ENCODE results near the gene RAB36. TPM values are rescaled to one million over a fixed set of nuclear protein-coding genes. Genes with fewer than 3 reads are reported as not detected.
A peak's percentile ranks its signal among the peaks of the same experiment; 100 is the strongest.

Gene RAB36
- total RNA-seq, 1 experiment from 2014 or later: 4.1 TPM

GRCh38 chr22:23127788-23128187, 17.5 kb upstream of the RAB36 start:
- Histone ChIP-seq H3K27ac (ENCODE audit: low read length) (no peak overlapping the region), H3K27me3 (ENCODE audit: control insufficient read depth, insufficient read depth, low read length) (no peaks in the 10 kb centered on the region), H3K9me3 (ENCODE audit: control insufficient read depth, insufficient read depth, low read depth, low read length) (no peaks in the 10 kb centered on the region), H3K4me1 (ENCODE audit: control insufficient read depth, insufficient read depth, low read length) (no peaks in the 10 kb centered on the region), H3K36me3 (ENCODE audit: control insufficient read depth, insufficient read depth, low read length) (no peaks in the 10 kb centered on the region), H3K4me3 (ENCODE audit: low read depth in 2 of 2, low read length in 2 of 2) (no peak overlapping the region)
- no peak for TF ChIP-seq TCF7L2 (IDR thresholded peaks at IDR 0.05; ENCODE audit: low read depth, low read length)
- no peak for TF ChIP-seq SIN3A (IDR thresholded peaks at IDR 0.05; ENCODE audit: borderline replicate concordance, insufficient read depth, low read depth, low read length)
- TF ChIP-seq POLR2AphosphoS5 (IDR thresholded peaks at IDR 0.05; ENCODE audit: low read depth, low read length): no peak
- no peak for TF ChIP-seq REST (IDR thresholded peaks at IDR 0.05; ENCODE audit: insufficient read depth in 1 of 2, low read depth in 2 of 2, low read length in 1 of 2)
- TF ChIP-seq CTCF (IDR thresholded peaks at IDR 0.05): no peak
- CTCF ChIA-PET: interaction anchor here (0.6 to 2.4 kb wide), 2 partner anchors 168 to 203 kb away, joined by 3 to 14 read pairs; no protein-coding TSS in a partner anchor
- DNase-seq (ENCODE audit: low read depth, low spot score) (no peak), ATAC-seq (no peak)
- intact Hi-C loops (cut with micrococcal nuclease; ENCODE audit: unreplicated experiment): loop anchor here (1.0 kb wide), 1 partner anchor 168 kb away; no protein-coding TSS in a partner anchor
- in situ Hi-C loops (cut with HindIII; ENCODE audit: low pct_unique_long_range_greater_than_20kb, low sequenced_read_pairs): no loop called here
- BruUV-seq (replicated peaks): no TSS peak
- POLR2A ChIA-PET: no interaction called here

- in situ Hi-C loops (cut with HindIII; ENCODE audit: low pct_unique_long_range_greater_than_20kb, low sequenced_read_pairs) (no loop called here), intact Hi-C loops (cut with micrococcal nuclease; ENCODE audit: unreplicated experiment) (loop anchor here (1.0 kb wide), 1 partner anchor 169 kb away; no protein-coding TSS in a partner anchor)
- no peaks in the 10 kb centered on the region for H3K36me3 ChIP-seq (ENCODE audit: control insufficient read depth, insufficient read depth, low read length)
- no peaks in the 10 kb centered on the region for H3K4me1 ChIP-seq (ENCODE audit: control insufficient read depth, insufficient read depth, low read length)
- no peak for DNase-seq (ENCODE audit: low read depth, low spot score)
- no TSS peak for BruUV-seq (replicated peaks)
- CTCF ChIA-PET: interaction anchor here (0.6 to 2.4 kb wide), 2 partner anchors 169 to 203 kb away, joined by 3 to 14 read pairs; no protein-coding TSS in a partner anchor
- no peak for TF ChIP-seq REST (IDR thresholded peaks at IDR 0.05; ENCODE audit: insufficient read depth in 1 of 2, low read depth in 2 of 2, low read length in 1 of 2)
- TF ChIP-seq CTCF (IDR thresholded peaks at IDR 0.05): peak; percentile 77
- no peak for TF ChIP-seq POLR2AphosphoS5 (IDR thresholded peaks at IDR 0.05; ENCODE audit: low read depth, low read length)
- POLR2A ChIA-PET: no interaction called here
- H3K27ac ChIP-seq (ENCODE audit: low read length): no peak overlapping the region
- no peaks in the 10 kb centered on the region for H3K27me3 ChIP-seq (ENCODE audit: control insufficient read depth, insufficient read depth, low read length)
- no peaks in the 10 kb centered on the region for H3K9me3 ChIP-seq (ENCODE audit: control insufficient read depth, insufficient read depth, low read depth, low read length)
- no peak overlapping the region for H3K4me3 ChIP-seq (ENCODE audit: low read depth in 2 of 2, low read length in 2 of 2)
- ATAC-seq: peak; percentile 87
These were observed 16.8 kb upstream of the RAB36 start for GRCh38 chr22:23128269-23129108.

Data from Panc1 (cell line).